Kidney epithelial cell (primary cell): ENCODE results near the gene ZMYM5. TPM values are rescaled to one million over a fixed set of nuclear protein-coding genes. Genes with fewer than 3 reads are reported as not detected.
A peak's percentile ranks its signal among the peaks of the same experiment; 100 is the strongest.
"Not testable (repeated sequence)": the region's sequence is repeated elsewhere in the genome, so short reads cannot be mapped to it uniquely, and the experiment has no call there.

Experiments
- DNase-seq: peaks from one replicate; pipeline ENCODE4 v3.0.0-alpha.2; 2010; ENCODE audit warnings: low read depth
- H3K27me3 ChIP-seq: 2 replicates; pipeline ENCODE4 v1.6.0; 2011; ENCODE audit warnings: low read length; ENCODE audit not compliant: control insufficient read depth, insufficient read depth
- H3K36me3 ChIP-seq: 2 replicates; pipeline ENCODE4 v1.5.1; 2011; ENCODE audit warnings: low read length; ENCODE audit not compliant: control insufficient read depth, insufficient read depth
- H3K4me3 ChIP-seq: 2 replicates; pipeline ENCODE4 v1.5.1; 2011; ENCODE audit warnings: low read depth, mild to moderate bottlenecking, control low read depth, low read length
- total RNA-seq: library from RNA; depleted of rRNA; stranded (reverse); fragments of >200 nt; gene quantifications from 2 replicates; pipeline ENCODE4 v1.2.3, GENCODE V29; 2015
- TF ChIP-seq, protein P1 (sequence below): IDR thresholded peaks from 2 replicates; pipeline ENCODE4 v1.5.1; 2011; ENCODE audit warnings: mild to moderate bottlenecking, moderate library complexity, low read length, control low read depth, inconsistent platforms; ENCODE audit not compliant: insufficient read depth, poor library complexity, severe bottlenecking

ZMYM5 gene
- total RNA-seq, 1 donor from 2014 or later: 11.4 TPM

DNA sequence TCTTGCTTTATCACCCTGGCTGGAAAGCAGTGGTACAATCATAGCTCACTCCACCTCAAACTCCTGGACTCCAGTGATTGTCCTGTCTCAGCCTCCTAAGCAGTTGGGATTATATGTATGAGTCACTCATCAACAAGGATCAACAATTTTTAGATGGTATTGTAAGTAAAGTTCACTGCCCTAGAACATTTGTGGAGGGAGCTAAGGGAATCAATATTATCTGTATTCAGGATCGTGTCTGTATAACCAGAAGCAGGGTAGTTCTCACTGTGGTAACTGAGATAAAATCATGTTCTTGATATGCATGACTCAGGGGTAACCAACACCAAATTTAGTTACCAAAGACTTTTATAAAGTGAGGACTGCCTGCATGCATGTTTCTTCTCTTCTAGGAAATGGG, 27.0 kb downstream of the ZMYM5 start:
- TF ChIP-seq, protein P1, sequence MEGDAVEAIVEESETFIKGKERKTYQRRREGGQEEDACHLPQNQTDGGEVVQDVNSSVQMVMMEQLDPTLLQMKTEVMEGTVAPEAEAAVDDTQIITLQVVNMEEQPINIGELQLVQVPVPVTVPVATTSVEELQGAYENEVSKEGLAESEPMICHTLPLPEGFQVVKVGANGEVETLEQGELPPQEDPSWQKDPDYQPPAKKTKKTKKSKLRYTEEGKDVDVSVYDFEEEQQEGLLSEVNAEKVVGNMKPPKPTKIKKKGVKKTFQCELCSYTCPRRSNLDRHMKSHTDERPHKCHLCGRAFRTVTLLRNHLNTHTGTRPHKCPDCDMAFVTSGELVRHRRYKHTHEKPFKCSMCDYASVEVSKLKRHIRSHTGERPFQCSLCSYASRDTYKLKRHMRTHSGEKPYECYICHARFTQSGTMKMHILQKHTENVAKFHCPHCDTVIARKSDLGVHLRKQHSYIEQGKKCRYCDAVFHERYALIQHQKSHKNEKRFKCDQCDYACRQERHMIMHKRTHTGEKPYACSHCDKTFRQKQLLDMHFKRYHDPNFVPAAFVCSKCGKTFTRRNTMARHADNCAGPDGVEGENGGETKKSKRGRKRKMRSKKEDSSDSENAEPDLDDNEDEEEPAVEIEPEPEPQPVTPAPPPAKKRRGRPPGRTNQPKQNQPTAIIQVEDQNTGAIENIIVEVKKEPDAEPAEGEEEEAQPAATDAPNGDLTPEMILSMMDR: no peak
- no peak for DNase-seq
- Histone ChIP-seq H3K36me3 (peaks cover 2% of the 10 kb centered on the region), H3K27me3 (no peaks in the 10 kb centered on the region), H3K4me3 (no peak overlapping the region)

DNA sequence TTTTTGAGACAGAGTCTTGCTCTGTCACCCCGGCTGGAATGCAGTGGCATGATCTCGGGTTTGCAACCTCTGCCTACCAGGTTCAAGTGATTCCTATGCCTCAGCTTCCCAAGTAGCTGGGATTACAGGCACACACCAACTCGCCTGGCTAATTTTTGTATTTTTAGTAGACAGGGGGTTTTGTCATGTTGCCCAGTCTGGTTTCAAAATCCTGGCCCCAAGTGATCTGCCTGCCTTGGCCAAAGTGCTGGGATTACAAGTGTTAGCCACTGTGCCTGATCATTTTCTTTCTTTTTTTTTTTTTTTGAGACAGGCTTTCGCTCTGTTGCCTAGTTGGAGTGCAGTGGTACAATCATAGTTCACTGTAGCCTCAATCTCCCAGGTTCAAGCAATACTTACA, 28.7 kb downstream of the ZMYM5 start:
- TF ChIP-seq, protein P1: no peak
- no peak for DNase-seq
- Histone ChIP-seq H3K36me3 (peaks cover 1% of the 10 kb centered on the region), H3K4me3 (no peak overlapping the region), H3K27me3 (no peaks in the 10 kb centered on the region)

DNA sequence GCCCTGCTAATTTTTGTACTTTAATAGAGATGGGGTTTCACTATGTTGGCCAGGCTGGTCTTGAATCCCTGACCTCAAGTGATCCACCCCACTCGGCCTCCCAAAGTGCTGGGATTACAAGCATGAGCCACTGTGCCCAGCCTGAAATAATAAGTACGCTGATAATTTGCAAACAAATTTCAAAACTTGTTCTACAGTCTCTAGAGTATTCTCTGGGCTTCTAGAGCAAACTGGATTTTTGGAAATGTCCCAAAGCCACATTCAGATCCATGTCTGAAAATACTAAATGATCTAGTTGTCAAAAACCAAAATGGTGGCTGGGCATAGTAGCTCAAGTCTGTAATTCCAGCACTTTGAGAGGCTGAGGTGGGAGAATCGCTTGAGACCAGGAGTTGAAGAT, 40.8 kb downstream of the ZMYM5 start:
- DNase-seq: no peak
- Histone ChIP-seq H3K4me3 (no peak overlapping the region), H3K27me3 (no peaks in the 10 kb centered on the region), H3K36me3 (no peaks in the 10 kb centered on the region)
- TF ChIP-seq, protein P1: no peak

DNA sequence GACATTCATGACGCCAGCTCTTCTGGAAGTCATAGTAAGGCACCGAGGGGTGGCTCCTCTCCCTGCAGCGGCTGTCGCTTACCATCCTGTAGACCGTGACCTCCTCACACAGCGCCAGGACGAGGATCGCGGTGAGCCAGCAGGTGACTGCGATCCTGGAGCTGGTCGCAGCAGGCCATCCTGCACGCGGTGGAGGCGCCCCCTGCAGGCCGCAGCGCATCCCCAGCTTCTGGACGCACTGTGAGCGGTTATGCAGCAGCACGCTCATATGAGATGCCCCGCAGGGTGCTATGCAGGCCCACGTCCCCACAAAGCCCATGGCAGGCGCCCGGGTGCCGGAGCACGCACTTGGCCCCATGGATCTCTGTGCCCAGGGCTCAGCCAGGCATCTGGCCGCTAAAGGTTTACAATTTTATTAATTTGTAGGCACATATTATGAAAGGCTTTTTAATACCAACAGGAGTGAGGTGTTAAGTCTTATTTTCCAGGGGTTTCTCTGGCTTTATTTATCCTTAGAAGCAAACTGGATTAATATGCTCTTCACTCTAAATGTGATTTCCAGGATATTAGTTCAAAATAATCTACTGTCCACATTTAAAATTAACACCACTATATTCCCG, 45.1 kb downstream of the ZMYM5 start:
- H3K36me3 ChIP-seq: no peaks in the 10 kb centered on the region
- TF ChIP-seq, protein P1: peak; percentile 86
- no peak for DNase-seq
- no peaks in the 10 kb centered on the region for H3K27me3 ChIP-seq
- H3K4me3 ChIP-seq: no peak overlapping the region

DNA sequence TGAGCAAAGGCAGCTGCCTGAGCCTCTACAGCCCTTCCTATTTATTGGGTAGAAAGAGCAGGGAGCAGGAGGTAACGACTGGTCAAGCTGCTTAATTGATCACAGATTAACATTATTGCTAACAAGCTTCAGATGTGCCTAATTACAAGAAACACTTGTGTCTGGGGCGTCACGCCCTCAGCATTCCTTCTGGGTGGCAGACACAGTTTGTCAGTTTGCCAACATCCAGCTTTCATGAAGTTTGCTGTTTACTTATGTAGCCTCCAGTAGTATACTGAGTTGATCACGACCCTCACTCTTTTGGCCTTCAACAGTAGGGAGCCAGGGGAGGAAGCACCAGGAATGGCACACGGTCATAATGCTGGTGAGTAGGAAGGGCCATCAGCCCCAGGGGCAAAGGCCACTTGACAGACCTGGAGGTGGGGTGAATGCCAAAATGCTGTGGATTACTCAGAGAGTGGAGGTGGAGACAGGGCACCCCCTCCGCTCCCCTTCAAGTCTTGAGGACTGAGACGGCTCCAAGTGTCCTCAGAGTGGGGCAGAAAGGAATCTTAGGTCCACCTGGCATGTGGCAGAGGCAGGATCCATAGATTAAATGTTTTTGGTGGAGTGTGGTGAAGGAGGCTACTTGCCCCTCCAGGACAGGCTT, 45.8 kb downstream of the ZMYM5 start:
- DNase-seq: no peak
- TF ChIP-seq, protein P1: no peak
- Histone ChIP-seq H3K4me3 (no peak overlapping the region), H3K27me3 (no peaks in the 10 kb centered on the region), H3K36me3 (no peaks in the 10 kb centered on the region)

DNA sequence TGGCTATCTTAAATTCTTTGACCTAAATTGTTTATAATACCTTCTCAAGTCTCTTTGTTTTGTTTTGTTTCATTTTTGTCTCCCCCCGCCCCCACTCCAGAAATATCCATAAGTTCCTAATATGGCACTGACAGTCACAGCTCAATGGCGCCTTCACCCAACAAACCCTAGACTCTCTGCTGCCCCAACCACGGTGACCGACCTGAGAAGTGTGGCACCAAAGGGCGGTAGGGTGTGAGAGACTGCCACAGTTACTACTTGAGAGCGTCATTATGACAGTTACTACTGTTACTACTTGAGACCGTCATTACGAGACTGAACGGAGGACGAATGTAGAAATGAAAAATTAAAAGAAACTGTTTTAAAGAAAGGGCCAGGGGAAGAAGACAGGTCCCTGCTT, 46.3 kb downstream of the ZMYM5 start:
- TF ChIP-seq, protein P1: no peak
- H3K27me3 ChIP-seq: no peaks in the 10 kb centered on the region
- no peaks in the 10 kb centered on the region for H3K36me3 ChIP-seq
- H3K4me3 ChIP-seq: no peak overlapping the region
- no peak for DNase-seq

DNA sequence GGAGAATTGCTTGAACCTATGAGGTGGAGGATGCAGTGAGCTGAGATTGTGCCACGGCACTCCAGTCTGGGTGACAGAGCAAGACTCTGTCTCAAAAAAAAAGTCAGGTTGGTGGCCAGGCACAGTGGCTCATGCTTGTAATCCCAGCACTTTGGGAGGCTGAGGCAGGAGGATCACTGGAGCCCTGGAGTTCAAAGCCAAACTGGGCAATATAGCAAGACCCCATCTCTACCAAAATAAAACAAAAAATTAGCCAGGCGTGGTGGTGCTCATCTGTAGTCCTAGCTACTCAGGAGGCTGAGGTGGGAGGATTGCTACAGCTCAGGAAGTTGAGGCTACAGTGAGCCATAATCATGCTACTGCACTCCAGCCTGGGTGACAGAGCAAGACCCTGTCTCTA, 47.6 kb downstream of the ZMYM5 start:
- H3K4me3 ChIP-seq, H3K27me3 ChIP-seq, DNase-seq, H3K36me3 ChIP-seq: not testable (repeated sequence)
